Liver (tissue), 9 donors: Measurements from ENCODE around the gene TCEA2. TPM values are rescaled to one million over a fixed set of nuclear protein-coding genes. Genes with fewer than 3 reads are reported as not detected.

Experiments
- DNase-seq: peaks from one replicate; pipeline ENCODE4 v3.0.0-alpha.2; 2017; ENCODE audit warnings: low spot score
- H3K27ac ChIP-seq, 2 donors: one replicate each; pipeline ENCODE4 v1.7.0; 2013; ENCODE audit warnings: inconsistent platforms in 2 of 2, low read length in 2 of 2, control low read depth in 1 of 2, low read depth in 1 of 2, mild to moderate bottlenecking in 1 of 2
- H3K27me3 ChIP-seq, 4 donors: one replicate each; pipeline versions ENCODE4 v1.6.1 to v1.7.0; 2013; ENCODE audit warnings: low read length in 3 of 4, inconsistent platforms in 1 of 4, mild to moderate bottlenecking in 1 of 4, moderate library complexity in 1 of 4; ENCODE audit not compliant: control insufficient read depth in 4 of 4, insufficient read depth in 4 of 4
- H3K36me3 ChIP-seq, 4 donors: one replicate each; pipeline versions ENCODE4 v1.6.1 to v1.7.0; 2013; ENCODE audit warnings: low read length in 3 of 4, mild to moderate bottlenecking in 3 of 4, low read depth in 1 of 4, moderate library complexity in 1 of 4; ENCODE audit not compliant: control insufficient read depth in 4 of 4, insufficient read depth in 3 of 4
- H3K4me1 ChIP-seq, 4 donors: one replicate each; pipeline versions ENCODE4 v1.6.1 to v1.7.0; 2013; ENCODE audit warnings: low read length in 3 of 4, mild to moderate bottlenecking in 3 of 4, moderate library complexity in 1 of 4; ENCODE audit not compliant: control insufficient read depth in 4 of 4, insufficient read depth in 4 of 4
- H3K4me3 ChIP-seq, 3 donors: one replicate each; pipeline versions ENCODE4 v1.6.1 to v1.7.0; 2013; ENCODE audit warnings: low read length in 3 of 3, control low read depth in 1 of 3, low read depth in 1 of 3, mild to moderate bottlenecking in 1 of 3
- H3K9ac ChIP-seq, 2 donors: one replicate each; pipeline ENCODE4 v1.7.0; 2013; ENCODE audit warnings: low read length in 2 of 2, mild to moderate bottlenecking in 2 of 2, moderate library complexity in 2 of 2, control low read depth in 1 of 2, low read depth in 1 of 2
- H3K9me3 ChIP-seq, 4 donors: one replicate each; pipeline versions ENCODE4 v1.6.1 to v1.7.0; 2013; ENCODE audit warnings: low read length in 3 of 4; ENCODE audit not compliant: control insufficient read depth in 4 of 4
- FOXA2 ChIP-seq: IDR thresholded peaks from 2 replicates; pipeline ENCODE4 v1.6.1; 2016; ENCODE audit warnings: antibody characterized with exemption
- GABPA ChIP-seq, 2 donors: IDR thresholded peaks in 1 of 2; conservative IDR thresholded peaks in 1 of 2; 2 replicates each; pipeline ENCODE4 v1.6.1; 2016; ENCODE audit warnings: antibody characterized with exemption in 2 of 2, mild to moderate bottlenecking in 1 of 2, moderate library complexity in 1 of 2
- HNF4A ChIP-seq, 2 donors: conservative IDR thresholded peaks; 2 replicates each; pipeline ENCODE4 v1.6.1; 2016; ENCODE audit warnings: antibody characterized with exemption in 2 of 2, mild to moderate bottlenecking in 2 of 2
- NR2F2 ChIP-seq: IDR thresholded peaks from 2 replicates; pipeline ENCODE4 v1.6.1; 2016; ENCODE audit warnings: antibody characterized with exemption
- RAD21 ChIP-seq, 2 donors: IDR thresholded peaks; 2 replicates each; pipeline ENCODE4 v1.6.1; 2016; ENCODE audit warnings: antibody characterized with exemption in 2 of 2, mild to moderate bottlenecking in 2 of 2
- RXRA ChIP-seq, 2 donors: IDR thresholded peaks; 2 replicates each; pipeline ENCODE4 v1.6.1; 2017 to 2018; ENCODE audit warnings: antibody characterized with exemption in 2 of 2, mild to moderate bottlenecking in 1 of 2
- SP1 ChIP-seq: IDR thresholded peaks from 2 replicates; pipeline ENCODE4 v1.6.1; 2018; ENCODE audit warnings: antibody characterized with exemption, mild to moderate bottlenecking
- YY1 ChIP-seq: IDR thresholded peaks from 2 replicates; pipeline ENCODE4 v1.6.1; 2016; ENCODE audit warnings: antibody characterized with exemption, mild to moderate bottlenecking
- WGBS: extraction: QIAGEN DNeasy Blood & Tissue Kit; methylation state at CpG from one replicate; pipeline ENCODE4 v1.1.7; 2013; 5-methylcytosine and 5-hydroxymethylcytosine counted together
- polyA plus RNA-seq, 2 donors: library from polyadenylated mRNA; stranded (reverse) in 1 of 2; unstranded in 1 of 2; fragments of 200-250 nt in 1 of 2; fragments of >200 nt in 1 of 2; fragmentation: Nextera tagmentation in 1 of 2; extraction: Ambion mirVana in 1 of 2; gene quantifications; one replicate each; pipeline versions ENCODE4 v1.2.1 to v1.2.3, GENCODE V29; 2013 to 2015
- total RNA-seq, 2 donors: library from RNA; depleted of rRNA; stranded (reverse); fragments of >200 nt; gene quantifications; one replicate each; pipeline ENCODE4 v1.2.3, GENCODE V29; 2014
- TF ChIP-seq, protein P1 (sequence below): fragments of 150-350 bp; IDR thresholded peaks from 2 replicates; pipeline ENCODE4 v1.5.1; 2017; ENCODE audit warnings: improper control_type of control experiment, low read depth, low read length; ENCODE audit not compliant: missing input control
- TF ChIP-seq, protein P2 (sequence below): IDR thresholded peaks from 2 replicates; pipeline ENCODE4 v1.6.1; 2016; ENCODE audit warnings: antibody characterized with exemption, mild to moderate bottlenecking
- TF ChIP-seq, protein P3 (sequence below): IDR thresholded peaks from 2 replicates; pipeline ENCODE4 v1.6.1; 2016; ENCODE audit warnings: antibody characterized with exemption
- donor health status: healthy.
- donor health status: healthy.
- donor health status: healthy.
- donor health status: healthy.
- donor health status: healthy.

The TCEA2 gene
- total and polyA plus RNA-seq, 4 donors, result 4.6 to 22.6 (median 11.8) TPM

DNA sequence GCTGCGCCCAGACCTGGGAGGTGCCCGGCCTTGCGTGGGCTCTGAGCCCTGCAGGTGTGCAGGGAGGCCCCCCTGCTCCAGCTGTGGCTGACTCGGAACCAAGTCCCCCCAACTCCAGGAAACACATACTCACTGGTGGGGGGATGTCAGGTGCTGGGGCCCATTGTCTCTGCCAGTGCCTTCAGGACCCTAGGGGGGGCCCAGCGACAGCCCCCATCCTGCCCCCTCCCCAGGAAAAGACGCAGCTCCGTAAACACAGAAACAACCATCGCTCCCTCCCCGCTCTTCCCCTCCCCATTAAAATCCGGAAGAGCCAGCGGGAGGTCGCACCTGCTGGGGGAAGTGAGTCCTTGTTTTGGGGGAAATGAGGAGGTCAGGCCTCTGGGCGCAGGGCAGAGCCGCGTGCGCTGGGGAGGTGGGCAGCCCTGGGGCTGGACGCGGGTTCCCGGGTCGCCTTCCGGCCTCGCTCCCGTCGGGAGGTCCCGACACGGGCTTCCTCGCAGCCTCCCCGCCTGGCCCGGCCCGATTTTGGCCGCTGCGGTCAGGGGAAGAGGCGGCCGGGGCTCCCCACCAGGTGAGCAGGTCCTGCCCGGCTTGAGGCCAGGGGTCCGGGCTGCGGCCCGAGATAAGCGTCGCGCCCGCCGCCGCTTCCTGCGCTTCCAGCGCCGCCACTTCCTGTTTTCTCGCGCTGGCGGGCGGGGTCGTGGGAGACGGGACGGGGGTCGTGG lies 20.8 kb upstream of the TCEA2 start:
- WGBS, result 7% methylated on average over 55 of the region's 55 CpGs
- TF ChIP-seq NR2F2 (peak; percentile 13), RXRA (IDR thresholded peaks at IDR 0.05) (no peak), HNF4A (conservative IDR thresholded peaks at IDR 0.05) (no peak)
- Histone ChIP-seq H3K4me3 (peak overlapping the region in 1 of 3 donors; percentile 48), H3K36me3 (no peaks in the 10 kb centered on the region), H3K27me3 (peaks cover 0 to 7% (median 2%) of the 10 kb centered on the region in 4 donors), H3K9ac (no peak overlapping the region), H3K4me1 (peaks cover 7 to 26% (median 11%) of the 10 kb centered on the region in 4 donors), H3K9me3 (no peaks in the 10 kb centered on the region), H3K27ac (peak overlapping the region in 1 of 2 donors; percentile 46)
- DNase-seq, result no peak

DNA sequence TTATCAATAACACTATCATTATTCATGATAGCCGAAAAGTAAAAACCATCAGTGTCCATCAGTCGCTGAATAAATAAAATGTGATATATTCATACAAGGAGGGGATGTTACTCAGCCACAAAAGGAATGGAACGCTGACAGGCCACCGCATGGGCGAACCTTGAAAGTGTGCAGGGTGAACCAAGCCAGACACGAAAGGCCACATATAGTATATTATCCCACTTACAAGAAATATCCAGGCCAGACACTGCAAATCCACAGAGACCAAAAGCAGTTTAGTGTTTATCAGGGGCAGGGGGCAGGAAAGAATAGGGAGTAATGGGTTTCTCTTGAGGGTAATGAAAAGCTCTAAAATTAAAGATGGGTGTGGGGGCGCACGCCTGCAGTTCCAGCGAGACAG lies 19.2 kb upstream of the TCEA2 start:
- H3K27me3 ChIP-seq, result peaks cover 0 to 7% (median 2%) of the 10 kb centered on the region in 4 donors
- peaks cover 0 to 23% (median 8%) of the 10 kb centered on the region in 4 donors for H3K4me1 ChIP-seq
- H3K9ac ChIP-seq, result no peak overlapping the region

More for the DNA sequence above, 19.2 kb upstream of the TCEA2 start:
- Histone ChIP-seq H3K9me3 (no peaks in the 10 kb centered on the region), H3K27ac (no peak overlapping the region), H3K4me3 (no peak overlapping the region), H3K36me3 (no peaks in the 10 kb centered on the region)
- TF ChIP-seq, protein P1, sequence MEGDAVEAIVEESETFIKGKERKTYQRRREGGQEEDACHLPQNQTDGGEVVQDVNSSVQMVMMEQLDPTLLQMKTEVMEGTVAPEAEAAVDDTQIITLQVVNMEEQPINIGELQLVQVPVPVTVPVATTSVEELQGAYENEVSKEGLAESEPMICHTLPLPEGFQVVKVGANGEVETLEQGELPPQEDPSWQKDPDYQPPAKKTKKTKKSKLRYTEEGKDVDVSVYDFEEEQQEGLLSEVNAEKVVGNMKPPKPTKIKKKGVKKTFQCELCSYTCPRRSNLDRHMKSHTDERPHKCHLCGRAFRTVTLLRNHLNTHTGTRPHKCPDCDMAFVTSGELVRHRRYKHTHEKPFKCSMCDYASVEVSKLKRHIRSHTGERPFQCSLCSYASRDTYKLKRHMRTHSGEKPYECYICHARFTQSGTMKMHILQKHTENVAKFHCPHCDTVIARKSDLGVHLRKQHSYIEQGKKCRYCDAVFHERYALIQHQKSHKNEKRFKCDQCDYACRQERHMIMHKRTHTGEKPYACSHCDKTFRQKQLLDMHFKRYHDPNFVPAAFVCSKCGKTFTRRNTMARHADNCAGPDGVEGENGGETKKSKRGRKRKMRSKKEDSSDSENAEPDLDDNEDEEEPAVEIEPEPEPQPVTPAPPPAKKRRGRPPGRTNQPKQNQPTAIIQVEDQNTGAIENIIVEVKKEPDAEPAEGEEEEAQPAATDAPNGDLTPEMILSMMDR, result no peak
- TF ChIP-seq HNF4A (conservative IDR thresholded peaks at IDR 0.05) (no peak), RXRA (IDR thresholded peaks at IDR 0.05) (no peak), YY1 (no peak), RAD21 (IDR thresholded peaks at IDR 0.05) (no peak), SP1 (no peak), FOXA2 (no peak), GABPA (IDR thresholded peaks at IDR 0.05 in 1 of 2, conservative IDR thresholded peaks at IDR 0.05 in 1 of 2) (no peak)
- TF ChIP-seq, protein P2, sequence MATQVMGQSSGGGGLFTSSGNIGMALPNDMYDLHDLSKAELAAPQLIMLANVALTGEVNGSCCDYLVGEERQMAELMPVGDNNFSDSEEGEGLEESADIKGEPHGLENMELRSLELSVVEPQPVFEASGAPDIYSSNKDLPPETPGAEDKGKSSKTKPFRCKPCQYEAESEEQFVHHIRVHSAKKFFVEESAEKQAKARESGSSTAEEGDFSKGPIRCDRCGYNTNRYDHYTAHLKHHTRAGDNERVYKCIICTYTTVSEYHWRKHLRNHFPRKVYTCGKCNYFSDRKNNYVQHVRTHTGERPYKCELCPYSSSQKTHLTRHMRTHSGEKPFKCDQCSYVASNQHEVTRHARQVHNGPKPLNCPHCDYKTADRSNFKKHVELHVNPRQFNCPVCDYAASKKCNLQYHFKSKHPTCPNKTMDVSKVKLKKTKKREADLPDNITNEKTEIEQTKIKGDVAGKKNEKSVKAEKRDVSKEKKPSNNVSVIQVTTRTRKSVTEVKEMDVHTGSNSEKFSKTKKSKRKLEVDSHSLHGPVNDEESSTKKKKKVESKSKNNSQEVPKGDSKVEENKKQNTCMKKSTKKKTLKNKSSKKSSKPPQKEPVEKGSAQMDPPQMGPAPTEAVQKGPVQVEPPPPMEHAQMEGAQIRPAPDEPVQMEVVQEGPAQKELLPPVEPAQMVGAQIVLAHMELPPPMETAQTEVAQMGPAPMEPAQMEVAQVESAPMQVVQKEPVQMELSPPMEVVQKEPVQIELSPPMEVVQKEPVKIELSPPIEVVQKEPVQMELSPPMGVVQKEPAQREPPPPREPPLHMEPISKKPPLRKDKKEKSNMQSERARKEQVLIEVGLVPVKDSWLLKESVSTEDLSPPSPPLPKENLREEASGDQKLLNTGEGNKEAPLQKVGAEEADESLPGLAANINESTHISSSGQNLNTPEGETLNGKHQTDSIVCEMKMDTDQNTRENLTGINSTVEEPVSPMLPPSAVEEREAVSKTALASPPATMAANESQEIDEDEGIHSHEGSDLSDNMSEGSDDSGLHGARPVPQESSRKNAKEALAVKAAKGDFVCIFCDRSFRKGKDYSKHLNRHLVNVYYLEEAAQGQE, result no peak
- TF ChIP-seq, protein P3, sequence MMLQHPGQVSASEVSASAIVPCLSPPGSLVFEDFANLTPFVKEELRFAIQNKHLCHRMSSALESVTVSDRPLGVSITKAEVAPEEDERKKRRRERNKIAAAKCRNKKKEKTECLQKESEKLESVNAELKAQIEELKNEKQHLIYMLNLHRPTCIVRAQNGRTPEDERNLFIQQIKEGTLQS, result no peak
- DNase-seq, result no peak
- 85% methylated on average over 9 of the region's 9 CpGs for WGBS
